GM13977 (cell line): ENCODE data around the gene FUT8.

ENCODE experiments used
- DNase-seq: peaks from one replicate; pipeline ENCODE4 v3.0.0; 2012; ENCODE audit warnings: low spot score
- in situ Hi-C: fragments of 300-500 bp; cut with MboI; formaldehyde crosslinking; loops from one replicate; pipeline ENCODE4 v1.12.0; 2022; ENCODE audit warnings: low sequenced_read_pairs, low pct_unique_long_range_greater_than_20kb, mixed read lengths, inconsistent platforms; ENCODE audit not compliant: unreplicated experiment
- TF ChIP-seq, protein P1 (sequence below): IDR thresholded peaks from 2 replicates; pipeline ENCODE4 v1.5.1; 2012; ENCODE audit warnings: mild to moderate bottlenecking, control low read depth; ENCODE audit not compliant: insufficient read depth; ENCODE audit errors: extremely low read depth, missing control alignments

Gene FUT8

GRCh38 chr14:65396082-65396910 lies 16.2 kb upstream of the FUT8 start:
- DNase-seq = no peak
- in situ Hi-C loops = no loop called here
- TF ChIP-seq, protein P1, sequence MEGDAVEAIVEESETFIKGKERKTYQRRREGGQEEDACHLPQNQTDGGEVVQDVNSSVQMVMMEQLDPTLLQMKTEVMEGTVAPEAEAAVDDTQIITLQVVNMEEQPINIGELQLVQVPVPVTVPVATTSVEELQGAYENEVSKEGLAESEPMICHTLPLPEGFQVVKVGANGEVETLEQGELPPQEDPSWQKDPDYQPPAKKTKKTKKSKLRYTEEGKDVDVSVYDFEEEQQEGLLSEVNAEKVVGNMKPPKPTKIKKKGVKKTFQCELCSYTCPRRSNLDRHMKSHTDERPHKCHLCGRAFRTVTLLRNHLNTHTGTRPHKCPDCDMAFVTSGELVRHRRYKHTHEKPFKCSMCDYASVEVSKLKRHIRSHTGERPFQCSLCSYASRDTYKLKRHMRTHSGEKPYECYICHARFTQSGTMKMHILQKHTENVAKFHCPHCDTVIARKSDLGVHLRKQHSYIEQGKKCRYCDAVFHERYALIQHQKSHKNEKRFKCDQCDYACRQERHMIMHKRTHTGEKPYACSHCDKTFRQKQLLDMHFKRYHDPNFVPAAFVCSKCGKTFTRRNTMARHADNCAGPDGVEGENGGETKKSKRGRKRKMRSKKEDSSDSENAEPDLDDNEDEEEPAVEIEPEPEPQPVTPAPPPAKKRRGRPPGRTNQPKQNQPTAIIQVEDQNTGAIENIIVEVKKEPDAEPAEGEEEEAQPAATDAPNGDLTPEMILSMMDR = no peak

- in situ Hi-C loops = loop anchor here (25.0 kb wide), 3 partner anchors 416 to 559 kb away; partner anchors contain the start of gene FNTB
- DNase-seq = no peak
- TF ChIP-seq, protein P1 = no peak
Measured at GRCh38 chr14:65403231-65403630, 9.3 kb upstream of the FUT8 start.

DNA sequence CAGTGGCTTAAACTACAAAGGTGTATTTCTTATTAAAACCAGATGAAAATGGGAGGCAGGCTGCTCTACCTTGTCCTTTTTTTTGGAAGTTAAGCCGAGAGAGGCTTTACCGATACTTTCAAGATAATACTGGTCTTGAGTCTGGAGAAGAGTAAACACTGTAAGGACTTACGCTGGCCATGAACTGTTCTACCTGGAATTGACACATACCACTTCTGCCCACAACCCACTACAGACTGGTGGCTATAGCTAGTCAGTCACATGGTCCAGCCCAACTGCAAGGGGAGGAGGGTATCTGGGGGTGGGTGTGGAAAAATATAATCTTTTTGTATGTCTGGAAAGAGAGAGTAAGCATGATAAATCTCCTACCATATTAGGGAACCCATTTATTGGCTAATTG lies 4.4 kb upstream of the FUT8 start:
- DNase-seq = no peak
- TF ChIP-seq, protein P1 = no peak
- in situ Hi-C loops = loop anchor here (25.0 kb wide), 3 partner anchors 421 to 554 kb away; partner anchors contain the start of gene FNTB

GRCh38 chr14:65410640-65411039 lies 1.9 kb upstream of the FUT8 start:
- DNase-seq = no peak
- TF ChIP-seq, protein P1 = no peak
- in situ Hi-C loops = loop anchor here (25.0 kb wide), 3 partner anchors 423 to 552 kb away; partner anchors contain the start of gene FNTB

DNA sequence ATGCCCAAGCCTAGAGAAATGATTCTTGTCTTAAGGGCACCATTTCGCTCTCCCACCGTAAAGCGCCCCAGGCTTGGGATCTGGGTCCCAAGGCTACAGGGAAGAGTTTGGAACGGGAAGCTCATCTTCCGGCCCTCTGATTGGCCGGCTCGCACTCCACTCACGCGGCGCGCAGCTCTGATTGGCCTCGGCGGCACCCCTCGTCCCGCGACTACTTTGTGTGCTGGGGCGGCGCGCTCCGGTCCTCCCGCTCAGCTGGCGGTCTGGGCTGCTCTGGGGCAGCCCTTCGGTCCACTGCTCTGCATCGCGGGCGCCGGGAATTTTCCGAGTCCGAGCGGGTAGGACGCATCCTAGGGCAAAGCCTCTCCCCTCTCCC lies 886 bp upstream of the FUT8 start:
- peak; percentile 80 for DNase-seq
- in situ Hi-C loops = loop anchor here (25.0 kb wide), 3 partner anchors 424 to 551 kb away; partner anchors contain the start of gene FNTB

DNA sequence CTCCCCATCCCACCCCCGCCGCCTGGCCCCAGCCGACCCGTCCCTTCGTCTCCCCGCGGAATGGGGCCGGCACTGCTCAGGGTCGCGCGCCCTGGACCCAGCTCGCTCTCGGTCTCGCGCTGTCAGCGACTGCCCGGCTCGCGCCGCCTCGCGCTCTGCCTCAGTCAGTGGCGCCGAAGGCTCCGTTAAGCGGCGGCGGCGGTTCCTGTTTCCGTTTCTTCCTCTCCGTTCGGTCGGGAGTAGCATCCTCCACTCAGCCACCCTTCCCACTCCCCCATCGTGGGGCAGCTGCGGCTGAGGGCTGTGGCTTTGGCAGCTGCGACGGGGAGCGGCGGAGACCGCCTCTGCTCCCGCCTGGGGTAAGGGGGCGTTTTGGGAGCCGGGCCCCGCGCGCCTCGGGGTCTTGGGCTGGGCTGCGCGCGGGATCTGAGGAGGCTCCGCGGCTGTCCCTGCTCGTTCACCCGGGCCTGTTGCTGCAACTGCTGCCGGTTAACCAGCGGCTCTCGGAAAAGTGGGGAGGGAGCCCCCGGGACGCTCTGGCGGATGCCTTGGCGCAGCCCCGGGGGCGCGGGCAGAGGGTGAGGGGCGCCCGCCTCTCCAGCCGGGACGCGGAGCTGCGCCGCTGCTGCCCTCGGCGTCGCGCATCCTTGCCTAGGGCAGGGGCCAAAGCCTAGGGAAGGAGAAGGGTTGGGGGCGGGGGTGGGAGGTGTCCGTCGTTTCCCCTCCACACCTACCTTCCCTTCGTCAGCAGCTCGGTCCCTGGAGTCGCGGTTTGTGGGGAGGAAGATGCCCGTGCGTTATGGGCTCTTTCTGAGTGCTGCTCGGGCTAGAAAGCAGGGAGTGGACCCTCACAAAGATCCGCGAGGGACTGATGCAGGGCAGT lies 567 bp downstream of the FUT8 start:
- no peak for DNase-seq
- in situ Hi-C loops = loop anchor here (25.0 kb wide), 3 partner anchors 424 to 549 kb away; partner anchors contain the start of gene FNTB
- TF ChIP-seq, protein P1 = peak; percentile 7

More for the DNA sequence above, 886 bp upstream of the FUT8 start:
- TF ChIP-seq, protein P1 = no peak
